Glomerular endothelial cell (primary cell): ENCODE measurements around the gene CRYBA4. TPM values are rescaled to one million over a fixed set of nuclear protein-coding genes. Genes with fewer than 3 reads are reported as not detected.

ENCODE experiments used
- DNase-seq: peaks from one replicate; pipeline ENCODE4 v3.0.0-alpha.2; 2011; ENCODE audit warnings: low read depth, low spot score; ENCODE audit errors: extremely low read depth
- total RNA-seq: library from RNA; depleted of rRNA; stranded (reverse); fragments of >200 nt; gene quantifications from 2 replicates; pipeline ENCODE4 v1.2.3, GENCODE V29; 2015

Gene CRYBA4
- not detected in 2 replicates for total RNA-seq

- DNase-seq, result no peak
These were observed at the start of gene CRYBA4 for GRCh38 chr22:26621663-26622062. TSS of gene CRYBA4 (plus strand) at chr22:26621963. CDS start at chr22:26622597, 634 bp downstream.

- no peak for DNase-seq
These were observed 48.6 kb upstream of the CRYBA4 start for GRCh38 chr22:26573026-26573662.

- no peak for DNase-seq
These were observed 47.6 kb upstream of the CRYBA4 start for GRCh38 chr22:26574001-26574723.

- DNase-seq, result no peak
These were observed 45.6 kb upstream of the CRYBA4 start for GRCh38 chr22:26576026-26576680.

- DNase-seq, result no peak
These were observed 44.7 kb upstream of the CRYBA4 start for GRCh38 chr22:26577081-26577480.

- DNase-seq, result no peak
These were observed 42.4 kb upstream of the CRYBA4 start for GRCh38 chr22:26579331-26579886.

GRCh38 chr22:26580240-26580962, 41.4 kb upstream of the CRYBA4 start:
- DNase-seq, result no peak

GRCh38 chr22:26581026-26581425, 40.7 kb upstream of the CRYBA4 start:
- no peak for DNase-seq

GRCh38 chr22:26581633-26582168, 40.1 kb upstream of the CRYBA4 start:
- DNase-seq, result no peak

GRCh38 chr22:26584010-26584409, 37.8 kb upstream of the CRYBA4 start:
- DNase-seq, result no peak

- DNase-seq, result no peak
These were observed 36.5 kb upstream of the CRYBA4 start for GRCh38 chr22:26585104-26585790.

GRCh38 chr22:26586556-26587325, 35.0 kb upstream of the CRYBA4 start:
- DNase-seq, result peak; percentile 75

GRCh38 chr22:26587991-26588613, 33.7 kb upstream of the CRYBA4 start:
- no peak for DNase-seq

GRCh38 chr22:26588729-26589366, 32.9 kb upstream of the CRYBA4 start:
- no peak for DNase-seq

- DNase-seq, result no peak
These were observed 32.4 kb upstream of the CRYBA4 start for GRCh38 chr22:26589367-26589844.

GRCh38 chr22:26589845-26590736, 31.7 kb upstream of the CRYBA4 start, which contains the start of gene TPST2:
TSS of gene TPST2 (minus strand) at chr22:26590132. CDS start at chr22:26541630, 48,502 bp downstream.
- DNase-seq, result no peak

- no peak for DNase-seq
These were observed 29.3 kb upstream of the CRYBA4 start for GRCh38 chr22:26592421-26592891.
